ENCODE results near the gene WBP4. TPM values are rescaled to one million over a fixed set of nuclear protein-coding genes. Genes with fewer than 3 reads are reported as not detected.

The WBP4 gene
- total and polyA plus RNA-seq, 2 of the 13 experiments (the other 11 are each of a cell fraction or from before 2014, with no cell fraction given), result 6.7 to 11.7 TPM

DNA sequence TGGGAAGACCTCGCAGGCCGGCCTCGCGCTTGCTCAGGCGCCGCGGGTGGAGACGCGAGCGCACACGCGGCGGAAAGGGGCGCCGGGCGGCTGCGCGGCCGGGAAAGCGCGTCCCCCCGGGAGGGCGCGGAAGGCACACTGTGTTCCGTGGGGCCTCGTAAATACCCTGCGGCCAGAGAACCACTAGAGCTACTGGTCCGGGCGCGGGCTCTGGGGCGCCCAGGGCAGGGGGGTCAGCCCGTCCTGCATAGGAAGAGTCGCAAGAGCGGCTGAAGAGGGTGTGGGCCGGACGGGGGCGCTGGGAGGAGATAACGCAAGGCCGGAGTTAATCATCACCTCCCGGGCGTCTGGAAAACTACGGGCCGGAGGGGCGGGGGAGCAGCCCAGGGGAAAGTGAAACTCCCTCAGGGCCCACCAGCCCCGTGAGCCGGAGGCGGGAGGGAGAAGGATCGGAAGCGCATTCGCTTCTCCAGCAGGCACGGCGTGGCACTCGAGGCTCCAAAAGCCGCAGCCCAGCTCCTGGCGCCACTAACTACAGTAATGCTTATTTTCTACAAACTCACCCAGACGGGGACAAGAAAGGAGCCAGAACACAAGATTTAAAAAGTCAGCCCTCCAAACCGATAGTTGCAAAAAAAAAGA, 1.1 kb upstream of the WBP4 start (continued):
- peak; percentile 50 for TF ChIP-seq ZBTB14 (CRISPR knock-in tag; IDR thresholded peaks at IDR 0.05)
- no peak for TF ChIP-seq SMAD3 (CRISPR knock-in tag; IDR thresholded peaks at IDR 0.05)
- TF ChIP-seq ZSCAN9 (CRISPR knock-in tag; IDR thresholded peaks at IDR 0.05; ENCODE audit: borderline replicate concordance), result no peak
- no peak for TF ChIP-seq MED13 (CRISPR knock-in tag; IDR thresholded peaks at IDR 0.05)
- TF ChIP-seq ZNF629 (CRISPR knock-in tag; conservative IDR thresholded peaks at IDR 0.05), result no peak
- no peak for TF ChIP-seq TCF7 (IDR thresholded peaks at IDR 0.05; ENCODE audit: low read depth)
- TF ChIP-seq SRSF1 (optimal IDR thresholded peaks at IDR 0.05; ENCODE audit: low read depth, low read length), result peak; percentile 57
- no peak for TF ChIP-seq ZNF484 (CRISPR knock-in tag; IDR thresholded peaks at IDR 0.05; ENCODE audit: borderline replicate concordance, low read depth)
- peak; percentile 52; the same call in 1 of the 2 replicates for TF ChIP-seq ZNF776 (CRISPR knock-in tag; IDR thresholded peaks at IDR 0.05)
- TF ChIP-seq, protein P1, sequence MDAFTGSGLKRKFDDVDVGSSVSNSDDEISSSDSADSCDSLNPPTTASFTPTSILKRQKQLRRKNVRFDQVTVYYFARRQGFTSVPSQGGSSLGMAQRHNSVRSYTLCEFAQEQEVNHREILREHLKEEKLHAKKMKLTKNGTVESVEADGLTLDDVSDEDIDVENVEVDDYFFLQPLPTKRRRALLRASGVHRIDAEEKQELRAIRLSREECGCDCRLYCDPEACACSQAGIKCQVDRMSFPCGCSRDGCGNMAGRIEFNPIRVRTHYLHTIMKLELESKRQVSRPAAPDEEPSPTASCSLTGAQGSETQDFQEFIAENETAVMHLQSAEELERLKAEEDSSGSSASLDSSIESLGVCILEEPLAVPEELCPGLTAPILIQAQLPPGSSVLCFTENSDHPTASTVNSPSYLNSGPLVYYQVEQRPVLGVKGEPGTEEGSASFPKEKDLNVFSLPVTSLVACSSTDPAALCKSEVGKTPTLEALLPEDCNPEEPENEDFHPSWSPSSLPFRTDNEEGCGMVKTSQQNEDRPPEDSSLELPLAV (CRISPR knock-in tag; conservative IDR thresholded peaks at IDR 0.05; ENCODE audit: low read depth), result no peak
- peak; percentile 53; the same call in 1 of the 2 replicates for TF ChIP-seq ZNF33B (CRISPR knock-in tag; IDR thresholded peaks at IDR 0.05)
- TF ChIP-seq ZNF280B (CRISPR knock-in tag; IDR thresholded peaks at IDR 0.05; ENCODE audit: borderline replicate concordance), result no peak; the same call in none of the 2 replicates
- TF ChIP-seq E2F1 (CRISPR knock-in tag; IDR thresholded peaks at IDR 0.05), result peak; percentile 20; the same call in 1 of the 2 replicates
- no peak for TF ChIP-seq REXO4 (CRISPR knock-in tag; IDR thresholded peaks at IDR 0.05; ENCODE audit: borderline replicate concordance)
- no peak for TF ChIP-seq SP2 (CRISPR knock-in tag; IDR thresholded peaks at IDR 0.05)
- peak; percentile 56 for TF ChIP-seq BORCS8-MEF2B (CRISPR knock-in tag; IDR thresholded peaks at IDR 0.05)
- no peak for TF ChIP-seq PBX2 (CRISPR knock-in tag; IDR thresholded peaks at IDR 0.05)
- no peak for TF ChIP-seq ZFP62 (CRISPR knock-in tag; IDR thresholded peaks at IDR 0.05)
- no peak; the same call in 1 of the 2 replicates for TF ChIP-seq ZNF232 (CRISPR knock-in tag; IDR thresholded peaks at IDR 0.05; ENCODE audit: borderline replicate concordance)
- no peak for TF ChIP-seq SP1 (IDR thresholded peaks at IDR 0.05)
- TF ChIP-seq SP1 (CRISPR knock-in tag; IDR thresholded peaks at IDR 0.05), result no peak; the same call in 1 of the 2 replicates
- TF ChIP-seq SIN3B (IDR thresholded peaks at IDR 0.05; ENCODE audit: low read length), result no peak
- TF ChIP-seq NKX3-1 (CRISPR knock-in tag; IDR thresholded peaks at IDR 0.05), result no peak
- no peak for TF ChIP-seq FLYWCH1 (CRISPR knock-in tag; IDR thresholded peaks at IDR 0.05)
- TF ChIP-seq SCMH1 (CRISPR knock-in tag; IDR thresholded peaks at IDR 0.05; ENCODE audit: borderline replicate concordance), result no peak

Measured in HepG2 (cell line).